Nephron (organoid): Measurements from ENCODE around the gene MYZAP.

ENCODE experiments used
- H3K27ac Mint-ChIP-seq, 3 experiments: 2 replicates each; pipeline ENCODE4 v1.8.0; 2020; ENCODE audit warnings: mixed read lengths in 3 of 3, mild to moderate bottlenecking in 2 of 3, moderate library complexity in 1 of 3
- H3K27me3 Mint-ChIP-seq: 2 replicates; pipeline ENCODE4 v1.8.0; 2021; ENCODE audit warnings: low read depth, mild to moderate bottlenecking, moderate library complexity, mixed read lengths
- H3K36me3 Mint-ChIP-seq: 2 replicates; pipeline ENCODE4 v1.8.0; 2020; ENCODE audit warnings: low read depth, mixed read lengths
- H3K4me1 Mint-ChIP-seq: 2 replicates; pipeline ENCODE4 v1.8.0; 2020; ENCODE audit warnings: mixed read lengths
- H3K4me3 Mint-ChIP-seq, 3 experiments: 2 replicates each; pipeline ENCODE4 v1.8.0; 2020; ENCODE audit warnings: mild to moderate bottlenecking in 3 of 3, mixed read lengths in 3 of 3, moderate library complexity in 2 of 3
- H3K9me3 Mint-ChIP-seq: 2 replicates; pipeline ENCODE4 v1.8.0; 2020; ENCODE audit warnings: mixed read lengths
- CTCF ChIP-seq, 3 experiments: fragments of 200-600 bp; sonication (generic); IDR thresholded peaks; one replicate each; pipeline ENCODE4 v1.5.0; 2021; ENCODE audit warnings: antibody characterized with exemption in 3 of 3; ENCODE audit not compliant: unreplicated experiment in 3 of 3

The MYZAP gene

DNA sequence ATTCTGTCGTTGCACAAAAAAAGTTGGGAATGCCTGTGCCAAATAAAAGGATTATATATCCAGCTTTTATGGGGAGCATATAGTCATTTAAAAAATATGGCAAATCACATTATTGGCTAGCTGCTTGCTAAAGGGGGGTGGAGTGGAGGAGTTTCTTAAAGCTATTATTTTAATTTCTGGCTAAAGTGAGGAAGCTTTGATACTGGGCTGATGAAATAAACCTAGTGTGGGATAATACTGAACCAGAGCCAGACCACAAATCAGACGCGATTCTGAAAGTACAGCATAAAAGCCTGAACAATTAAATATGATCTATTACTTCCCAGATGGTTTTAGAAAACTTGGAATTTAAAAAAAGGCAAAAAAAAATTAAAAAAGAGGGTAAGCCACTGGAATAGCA, 129.2 kb downstream of the MYZAP start:
- Mint-ChIP-seq H3K36me3 (peaks cover 62% of the 10 kb centered on the region), H3K4me1 (peaks cover 30% of the 10 kb centered on the region), H3K27ac (peak overlapping the region; percentile 86 to 91 (median 90)), H3K27me3 (no peaks in the 10 kb centered on the region), H3K4me3 (peak overlapping the region in 1 of 3 experiments; percentile 11), H3K9me3 (peaks cover 12% of the 10 kb centered on the region)
- no peak for TF ChIP-seq CTCF (IDR thresholded peaks at IDR 0.05; ENCODE audit: unreplicated experiment in 3 of 3)

DNA sequence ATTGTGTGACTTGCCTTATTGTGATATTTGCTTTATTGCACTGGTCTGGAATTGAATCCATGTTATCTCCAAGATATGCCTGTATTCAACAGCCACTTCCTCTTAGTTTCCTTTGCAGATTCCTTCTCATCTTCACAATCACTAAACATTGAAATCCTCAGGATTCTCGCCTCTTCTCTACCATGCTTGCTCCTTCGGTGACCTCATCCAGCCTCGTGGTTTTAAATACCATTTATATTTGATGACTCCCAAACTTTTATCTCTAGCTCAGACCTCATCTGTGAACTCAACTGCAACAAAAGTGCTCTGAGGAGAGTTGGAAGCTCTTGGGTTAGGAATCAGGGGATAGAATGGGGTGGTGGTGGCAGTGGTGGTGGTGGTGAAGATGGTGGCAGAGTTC, 134.7 kb downstream of the MYZAP start:
- Mint-ChIP-seq H3K36me3 (peaks cover 36% of the 10 kb centered on the region), H3K4me1 (peaks cover 38% of the 10 kb centered on the region), H3K27me3 (no peaks in the 10 kb centered on the region), H3K4me3 (no peak overlapping the region), H3K9me3 (peaks cover 12% of the 10 kb centered on the region), H3K27ac (peak overlapping the region in 2 of 3 experiments; percentile 8 to 55)
- no peak for TF ChIP-seq CTCF (IDR thresholded peaks at IDR 0.05; ENCODE audit: unreplicated experiment in 3 of 3)

DNA sequence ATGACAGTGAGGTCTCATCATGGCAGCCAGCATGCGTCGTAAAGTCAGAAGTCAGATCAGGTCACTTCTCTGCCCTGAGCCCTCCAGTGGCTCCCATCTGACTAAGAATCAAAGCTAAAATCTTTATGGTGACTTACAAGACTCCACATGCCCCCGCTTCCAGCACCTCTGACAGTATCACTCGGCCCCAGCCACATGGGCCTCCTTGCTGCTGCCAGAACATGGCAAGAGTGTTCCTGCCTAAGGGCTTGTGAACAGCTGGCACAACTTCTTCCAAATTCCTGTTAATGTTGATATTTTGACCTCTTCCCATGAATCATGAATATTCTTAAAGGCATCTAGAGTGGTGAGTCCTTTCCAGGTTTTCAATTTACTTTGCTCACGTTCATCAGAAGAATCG, 135.3 kb downstream of the MYZAP start:
- Mint-ChIP-seq H3K27me3 (no peaks in the 10 kb centered on the region), H3K9me3 (peaks cover 12% of the 10 kb centered on the region)

GRCh38 chr15:57728436-57728835, 136.7 kb downstream of the MYZAP start:
- peak overlapping the region; percentile 74 to 81 (median 78) for H3K27ac Mint-ChIP-seq
- H3K27me3 Mint-ChIP-seq = no peaks in the 10 kb centered on the region
- H3K4me3 Mint-ChIP-seq = no peak overlapping the region
- no peak for TF ChIP-seq CTCF (IDR thresholded peaks at IDR 0.05; ENCODE audit: unreplicated experiment in 3 of 3)
- peaks cover 12% of the 10 kb centered on the region for H3K9me3 Mint-ChIP-seq
- H3K4me1 Mint-ChIP-seq = peaks cover 43% of the 10 kb centered on the region
- H3K36me3 Mint-ChIP-seq = peaks cover 27% of the 10 kb centered on the region

More for the DNA sequence above, 135.3 kb downstream of the MYZAP start:
- no peak overlapping the region for H3K4me3 Mint-ChIP-seq
- peaks cover 33% of the 10 kb centered on the region for H3K36me3 Mint-ChIP-seq
- H3K4me1 Mint-ChIP-seq = peaks cover 38% of the 10 kb centered on the region
- no peak for TF ChIP-seq CTCF (IDR thresholded peaks at IDR 0.05; ENCODE audit: unreplicated experiment in 3 of 3)
- peak overlapping the region; percentile 55 to 74 (median 61) for H3K27ac Mint-ChIP-seq

DNA sequence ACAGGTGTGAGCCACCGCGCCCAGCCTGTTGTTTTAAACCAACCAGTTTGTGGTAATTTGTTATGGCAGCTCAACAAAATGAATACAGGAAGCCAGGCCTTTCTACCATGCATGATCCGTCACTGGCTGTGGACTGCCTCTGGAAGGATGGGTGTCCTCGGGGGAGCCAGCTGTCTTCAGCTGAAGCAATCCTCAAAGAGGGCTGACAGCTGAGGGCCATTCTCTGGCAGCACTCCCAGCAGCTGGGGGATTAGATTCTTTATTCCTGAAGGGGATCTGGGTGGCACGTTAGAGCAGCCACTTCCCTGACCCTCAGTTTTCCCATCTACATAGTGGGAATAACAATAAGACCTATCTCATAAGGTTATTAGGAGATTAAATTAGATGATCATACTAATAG, 139.2 kb downstream of the MYZAP start:
- Mint-ChIP-seq H3K27me3 (no peaks in the 10 kb centered on the region), H3K4me1 (peaks cover 59% of the 10 kb centered on the region), H3K9me3 (peaks cover under 1% of the 10 kb centered on the region), H3K36me3 (peaks cover 12% of the 10 kb centered on the region), H3K4me3 (no peak overlapping the region), H3K27ac (peak overlapping the region; percentile 94 to 99 (median 96))
- TF ChIP-seq CTCF (IDR thresholded peaks at IDR 0.05; ENCODE audit: unreplicated experiment in 3 of 3) = no peak

DNA sequence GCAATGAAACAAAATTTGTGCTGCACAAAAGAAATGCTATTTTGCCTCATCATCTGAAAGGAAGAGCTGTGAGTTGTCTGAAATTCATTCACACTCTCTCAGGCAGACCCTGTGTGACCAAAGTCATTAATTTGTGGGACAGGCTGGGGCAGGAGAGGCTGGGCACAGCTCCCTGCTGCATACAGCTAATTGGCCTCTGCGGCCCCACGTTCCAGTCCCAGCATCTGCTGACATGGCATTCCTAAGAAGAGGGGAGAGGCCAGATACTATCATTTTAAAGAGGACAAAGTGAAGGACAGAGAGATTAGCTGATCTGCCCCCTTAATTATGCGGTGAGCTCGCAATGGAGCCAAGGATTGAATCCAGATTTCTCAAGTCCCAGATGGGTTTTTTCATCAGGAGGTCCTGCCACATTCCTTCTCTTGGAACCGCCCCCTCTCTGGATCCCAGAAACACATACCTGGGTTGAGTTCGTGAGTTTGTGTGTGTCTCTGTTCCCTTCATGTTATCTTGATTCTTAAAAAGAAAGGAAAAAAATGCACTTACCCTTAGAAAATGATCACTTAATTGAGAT, 139.9 kb downstream of the MYZAP start:
- H3K9me3 Mint-ChIP-seq = peaks cover under 1% of the 10 kb centered on the region
- peaks cover 8% of the 10 kb centered on the region for H3K36me3 Mint-ChIP-seq
- H3K4me1 Mint-ChIP-seq = peaks cover 63% of the 10 kb centered on the region
- peak overlapping the region; percentile 94 to 99 (median 96) for H3K27ac Mint-ChIP-seq
- no peaks in the 10 kb centered on the region for H3K27me3 Mint-ChIP-seq
- TF ChIP-seq CTCF (IDR thresholded peaks at IDR 0.05; ENCODE audit: unreplicated experiment in 3 of 3) = no peak
- peak overlapping the region in 1 of 3 experiments; percentile 20 for H3K4me3 Mint-ChIP-seq
